GM10248 (cell line): ENCODE measurements around the gene USP47.

Experiments
- CTCF ChIA-PET: fragments of 300-600 bp; sonication (Branson Sonifier 250); formaldehyde crosslinking; extraction: SDS; loops from one replicate; lab custom pipeline; 2021; ENCODE audit warnings: antibody characterized with exemption; lab: Yijun Ruan, JAX
- POLR2A ChIA-PET: fragments of 350-650 bp; sonication (Branson Sonifier 250); formaldehyde crosslinking; extraction: SDS; loops from one replicate; lab custom pipeline; 2020; ENCODE audit warnings: antibody characterized with exemption; lab: Yijun Ruan, JAX
- DNase-seq: peaks from one replicate; pipeline ENCODE4 v3.0.0; 2012; ENCODE audit errors: extremely low spot score
- CTCF ChIP-seq: IDR thresholded peaks from 2 replicates; pipeline ENCODE4 v1.5.1; 2012; ENCODE audit warnings: mild to moderate bottlenecking, low read depth; ENCODE audit errors: extremely low read depth, missing control alignments, control extremely low read depth

The USP47 gene

GRCh38 chr11:11980200-11980599 is 138.4 kb downstream of the USP47 start:
- no peak for TF ChIP-seq CTCF

GRCh38 chr11:11980841-11981308 is 139.1 kb downstream of the USP47 start:
- CTCF ChIA-PET, result interaction anchor here (1.9 kb wide), 1 partner anchor 14 kb away, joined by 7 read pairs; no protein-coding TSS in a partner anchor
- TF ChIP-seq CTCF, result no peak
- no peak for DNase-seq
- POLR2A ChIA-PET, result no interaction called here

More at GRCh38 chr11:11980200-11980599, 138.4 kb downstream of the USP47 start:
- CTCF ChIA-PET, result interaction anchor here (1.3 to 2.8 kb wide), 2 partner anchors 13 to 14 kb away, joined by 3 to 9 read pairs; no protein-coding TSS in a partner anchor
- POLR2A ChIA-PET, result no interaction called here
- DNase-seq, result no peak

- no peak for TF ChIP-seq CTCF
- no peak for DNase-seq
- ChIA-PET POLR2A (no interaction called here), CTCF (interaction anchor here (1.9 kb wide), 1 partner anchor 14 kb away, joined by 7 read pairs; no protein-coding TSS in a partner anchor)
These were observed 139.6 kb downstream of the USP47 start for GRCh38 chr11:11981364-11981763.

GRCh38 chr11:11981840-11982239 is 140.1 kb downstream of the USP47 start:
- TF ChIP-seq CTCF, result no peak
- ChIA-PET CTCF (interaction anchor here (1.9 kb wide), 1 partner anchor 15 kb away, joined by 7 read pairs; no protein-coding TSS in a partner anchor), POLR2A (no interaction called here)
- DNase-seq, result no peak

- ChIA-PET POLR2A (no interaction called here), CTCF (interaction anchor here (1.0 to 1.9 kb wide), 2 partner anchors 16 to 839 kb away, joined by 3 to 7 read pairs; no protein-coding TSS in a partner anchor)
- no peak for TF ChIP-seq CTCF
- no peak for DNase-seq
These were observed 140.7 kb downstream of the USP47 start for GRCh38 chr11:11982461-11982860.

- TF ChIP-seq CTCF, result no peak
- CTCF ChIA-PET, result interaction anchor here (1.0 kb wide), 1 partner anchor 840 kb away, joined by 3 read pairs; no protein-coding TSS in a partner anchor
- POLR2A ChIA-PET, result no interaction called here
- no peak for DNase-seq
These were observed 141.2 kb downstream of the USP47 start for GRCh38 chr11:11982975-11983374.
